GM19025 (cell line): ENCODE measurements around the gene CHI3L2.

Source experiments
- ATAC-seq: cut with Tn5 transposase; IDR thresholded peaks from one replicate; pipeline ENCODE4 v1.9.1; 2021; ENCODE audit warnings: mild to moderate bottlenecking, low read depth, moderate library complexity; ENCODE audit not compliant: unreplicated experiment

CHI3L2 gene

GRCh38 chr1:111227434-111227833 lies at the start of gene CHI3L2:
TSS of gene CHI3L2 (plus strand) at chr1:111227713. CDS start at chr1:111227730, 17 bp downstream.
- no peak for ATAC-seq

DNA sequence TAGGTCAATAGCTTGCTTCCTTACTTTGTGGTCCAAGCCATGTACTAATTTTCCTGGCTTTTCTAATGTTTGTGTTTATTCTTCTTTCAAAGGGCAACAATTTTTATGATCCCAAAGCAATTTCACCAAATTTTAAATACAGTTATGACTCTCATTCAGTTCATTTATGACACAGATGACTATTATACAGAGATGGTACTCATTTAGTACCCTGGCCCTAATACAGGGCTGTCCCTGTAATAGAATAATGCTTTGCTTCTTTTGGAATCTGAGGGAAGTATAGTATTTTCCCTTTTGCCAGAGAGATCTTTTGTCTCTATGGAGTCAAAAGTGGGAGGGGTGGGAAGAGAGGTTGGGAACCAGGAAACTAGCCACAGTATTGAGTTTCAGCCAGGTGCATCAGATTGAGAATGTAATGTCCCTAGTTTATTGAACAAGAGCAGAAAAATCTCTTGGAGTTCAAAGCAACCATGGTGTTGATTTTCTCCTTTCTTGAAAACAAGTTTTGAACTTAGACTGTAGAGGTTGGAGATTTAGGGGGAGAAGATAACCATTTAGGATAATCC lies 47.5 kb upstream of the CHI3L2 start:
- no peak for ATAC-seq

DNA sequence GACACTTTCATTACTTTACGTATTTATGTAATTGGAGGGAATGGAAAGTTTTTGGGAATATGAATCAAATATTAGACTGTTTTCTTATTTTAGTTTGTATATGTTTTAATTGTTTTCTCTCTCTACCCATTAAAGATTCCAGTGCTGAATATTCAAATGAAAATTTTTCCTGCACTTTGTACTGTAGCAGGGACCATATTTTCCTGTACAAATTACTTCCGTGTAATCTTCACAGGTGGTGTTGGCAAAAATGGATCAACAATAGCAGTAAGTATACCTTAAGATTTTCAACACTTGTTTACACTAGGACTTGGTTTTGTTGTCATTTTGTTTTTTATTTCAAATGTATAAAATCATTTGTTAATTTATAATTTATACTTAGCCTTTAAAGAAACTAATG lies 45.5 kb upstream of the CHI3L2 start:
- no peak for ATAC-seq

GRCh38 chr1:111183308-111184069 lies 44.0 kb upstream of the CHI3L2 start:
- no peak for ATAC-seq

DNA sequence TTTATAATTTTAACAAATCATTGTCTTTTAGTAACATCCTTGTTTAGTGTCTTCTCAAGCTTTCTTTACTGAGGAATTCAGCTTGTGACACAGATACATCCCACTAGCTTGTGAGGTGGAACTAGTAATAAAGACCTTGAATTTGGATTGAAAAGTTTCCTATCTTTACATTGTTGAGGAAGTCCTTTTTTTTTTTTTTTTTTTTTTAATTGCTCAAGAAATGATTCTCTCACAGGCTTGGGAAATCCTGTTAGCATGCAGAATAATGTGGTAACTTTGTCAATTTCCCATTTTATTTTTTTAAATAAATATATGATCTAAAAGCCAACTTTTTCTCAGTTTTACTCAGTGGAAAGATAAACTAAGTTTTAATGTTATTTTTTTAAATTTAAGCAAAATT lies 42.9 kb upstream of the CHI3L2 start:
- ATAC-seq: no peak

DNA sequence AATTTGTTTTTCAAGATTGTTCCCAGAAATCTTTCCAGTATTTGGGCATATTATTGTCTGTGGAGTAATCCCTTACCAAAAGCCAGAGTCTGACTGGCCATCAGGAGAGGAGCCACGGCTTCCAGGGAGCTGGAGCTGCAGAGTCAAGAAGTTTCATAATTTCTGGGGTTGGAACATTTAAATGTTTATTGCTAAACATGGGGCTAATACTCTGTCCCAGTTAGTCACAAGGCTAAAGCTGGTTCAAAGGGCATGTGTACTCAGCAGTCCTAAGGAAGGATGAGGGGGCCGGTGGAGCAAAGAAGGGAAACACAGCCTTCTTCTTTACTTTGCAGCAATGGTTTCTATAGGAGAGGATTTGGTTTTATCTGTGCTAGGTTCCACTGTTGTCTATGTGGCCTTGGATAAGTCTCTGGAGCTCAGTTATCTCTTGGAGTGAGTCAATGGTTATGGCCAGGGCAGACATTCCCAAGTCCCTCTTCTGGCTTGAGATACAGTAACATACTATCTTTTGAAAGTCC lies 36.5 kb upstream of the CHI3L2 start:
- no peak for ATAC-seq

GRCh38 chr1:111191496-111191895 lies 36.0 kb upstream of the CHI3L2 start:
- ATAC-seq: no peak

GRCh38 chr1:111192074-111192473 lies 35.4 kb upstream of the CHI3L2 start:
- ATAC-seq: no peak

DNA sequence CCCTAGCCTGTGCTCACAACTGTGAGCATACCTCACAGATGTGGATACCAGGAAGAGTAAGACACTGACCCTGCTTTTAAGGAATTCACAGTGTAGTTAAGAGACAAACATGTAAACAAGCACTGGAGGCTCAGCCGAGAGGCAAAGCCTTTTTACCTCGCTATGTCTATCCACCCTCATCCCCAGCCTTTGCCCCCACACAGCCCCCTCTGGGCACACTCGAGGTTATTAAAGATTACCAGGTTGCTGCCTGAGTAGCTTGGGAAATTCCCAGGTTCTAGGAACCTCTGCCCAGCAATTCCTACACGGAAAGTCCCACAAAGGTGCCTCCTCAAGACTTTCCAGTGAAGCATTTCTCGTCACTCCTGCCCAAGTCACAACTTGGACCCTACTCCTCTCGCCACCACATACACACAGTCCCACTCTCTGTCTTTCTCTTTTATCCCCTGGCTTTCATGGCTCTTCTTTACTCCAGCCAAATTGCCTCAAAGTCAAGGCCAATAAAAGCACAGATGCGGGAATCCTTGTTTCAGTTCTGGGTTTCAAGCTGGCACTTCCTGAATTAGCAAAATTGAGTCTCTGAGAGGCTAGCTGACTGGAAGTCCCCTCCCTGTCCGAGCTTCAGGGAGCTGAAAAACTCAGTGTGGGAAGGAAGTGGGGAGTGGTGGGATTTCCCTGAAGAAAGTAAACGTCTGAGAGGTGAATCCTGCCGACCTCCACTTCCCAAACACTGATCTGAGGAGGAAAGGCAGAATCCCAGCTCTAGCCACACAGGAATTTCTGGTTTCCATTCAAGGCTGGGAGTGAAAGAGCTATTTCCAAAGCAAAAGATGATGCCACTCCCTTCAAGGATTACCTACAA lies 34.6 kb upstream of the CHI3L2 start:
- ATAC-seq: peak; percentile 46

- ATAC-seq: no peak
Observed at GRCh38 chr1:111193712-111194480, 33.6 kb upstream of the CHI3L2 start.

GRCh38 chr1:111195002-111195684 lies 32.4 kb upstream of the CHI3L2 start:
- no peak for ATAC-seq

GRCh38 chr1:111196213-111196612 lies 31.3 kb upstream of the CHI3L2 start:
- ATAC-seq: no peak

GRCh38 chr1:111197598-111198284 lies 29.8 kb upstream of the CHI3L2 start:
- no peak for ATAC-seq

- no peak for ATAC-seq
Observed at GRCh38 chr1:111198836-111199235, 28.7 kb upstream of the CHI3L2 start.

- no peak for ATAC-seq
Observed at GRCh38 chr1:111199329-111199728, 28.2 kb upstream of the CHI3L2 start.

- no peak for ATAC-seq
Observed at GRCh38 chr1:111199881-111200801, 27.4 kb upstream of the CHI3L2 start, which contains the start of gene DENND2D. TSS of gene DENND2D (minus strand) at chr1:111200646. CDS start at chr1:111200459, 187 bp downstream.

DNA sequence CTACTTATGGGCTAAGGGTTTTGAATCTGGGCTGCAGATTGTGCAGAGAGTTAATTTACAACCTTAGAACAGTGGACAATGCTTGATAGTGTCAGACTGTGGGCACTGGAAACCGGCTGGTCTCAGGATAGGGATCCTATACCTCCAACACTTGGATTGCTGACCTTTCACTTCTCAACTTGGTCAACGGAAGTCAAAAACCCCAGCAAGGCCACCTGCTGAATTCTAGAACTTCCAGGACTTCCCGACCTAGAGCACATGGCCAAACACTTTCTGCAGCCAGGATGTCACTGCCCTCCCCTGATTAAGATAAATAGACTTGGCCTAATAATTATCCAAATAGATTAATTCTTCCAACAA lies 26.7 kb upstream of the CHI3L2 start:
- no peak for ATAC-seq
